RWPE1 (cell line): ENCODE measurements around the gene PXDN.
"Not testable (repeated sequence)": the region's sequence is repeated elsewhere in the genome, so short reads cannot be mapped to it uniquely, and the experiment has no call there.

Source experiments
- CTCF ChIA-PET: fragments of 350-600 bp; sonication (Branson Sonifier 250); formaldehyde crosslinking; extraction: SDS; loops from one replicate; lab custom pipeline; 2021; lab: Yijun Ruan, JAX
- POLR2A ChIA-PET: fragments of 400-600 bp; formaldehyde crosslinking; extraction: SDS; loops from one replicate; lab custom pipeline; 2020; ENCODE audit warnings: antibody characterized with exemption; ENCODE audit not compliant: low non-redundant PET; lab: Yijun Ruan, JAX
- DNase-seq: peaks from one replicate; pipeline ENCODE4 v3.0.0; 2012; ENCODE audit warnings: low spot score
- H3K27ac ChIP-seq: fragments of 450-650 bp; 2 replicates; pipeline ENCODE4 v1.5.1; 2017
- TF ChIP-seq, protein P1 (sequence below): fragments of 450-650 bp; conservative IDR thresholded peaks from 2 replicates; pipeline ENCODE4 v1.5.1; 2017; ENCODE audit warnings: low read depth, mild to moderate bottlenecking

The PXDN gene

DNA sequence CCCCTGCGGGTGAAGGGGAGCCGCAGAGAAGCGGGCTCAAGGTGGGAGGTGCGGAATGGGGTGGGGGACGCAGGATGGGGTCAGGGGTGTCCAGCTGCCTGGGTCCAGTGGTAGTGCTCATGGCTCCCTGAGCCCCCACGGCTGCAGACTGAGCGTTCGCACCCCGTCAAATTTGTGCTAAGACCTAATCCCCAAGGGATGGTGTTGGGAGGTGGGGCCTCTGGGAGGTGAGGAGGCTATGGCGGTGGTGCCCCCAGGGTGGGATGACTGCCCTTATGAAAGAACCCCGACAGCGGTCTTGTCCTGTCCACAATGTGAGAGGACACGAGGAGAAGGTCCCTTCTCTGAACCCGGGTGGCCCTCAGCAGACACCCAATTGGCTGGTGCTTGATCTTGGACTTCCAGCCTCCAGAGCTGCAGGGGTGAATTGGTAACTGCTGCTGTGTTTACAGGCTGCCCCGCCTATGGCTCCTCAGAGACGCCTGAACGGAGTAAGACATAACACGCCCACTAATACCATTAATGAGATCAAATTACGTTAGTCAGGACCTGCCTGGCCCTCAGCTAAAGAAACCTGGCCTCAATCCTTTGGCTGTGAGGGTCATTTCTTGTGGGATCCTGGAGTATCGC is 42.6 kb downstream of the PXDN start:
- peak overlapping the region; percentile 75 for H3K27ac ChIP-seq
- TF ChIP-seq, protein P1, sequence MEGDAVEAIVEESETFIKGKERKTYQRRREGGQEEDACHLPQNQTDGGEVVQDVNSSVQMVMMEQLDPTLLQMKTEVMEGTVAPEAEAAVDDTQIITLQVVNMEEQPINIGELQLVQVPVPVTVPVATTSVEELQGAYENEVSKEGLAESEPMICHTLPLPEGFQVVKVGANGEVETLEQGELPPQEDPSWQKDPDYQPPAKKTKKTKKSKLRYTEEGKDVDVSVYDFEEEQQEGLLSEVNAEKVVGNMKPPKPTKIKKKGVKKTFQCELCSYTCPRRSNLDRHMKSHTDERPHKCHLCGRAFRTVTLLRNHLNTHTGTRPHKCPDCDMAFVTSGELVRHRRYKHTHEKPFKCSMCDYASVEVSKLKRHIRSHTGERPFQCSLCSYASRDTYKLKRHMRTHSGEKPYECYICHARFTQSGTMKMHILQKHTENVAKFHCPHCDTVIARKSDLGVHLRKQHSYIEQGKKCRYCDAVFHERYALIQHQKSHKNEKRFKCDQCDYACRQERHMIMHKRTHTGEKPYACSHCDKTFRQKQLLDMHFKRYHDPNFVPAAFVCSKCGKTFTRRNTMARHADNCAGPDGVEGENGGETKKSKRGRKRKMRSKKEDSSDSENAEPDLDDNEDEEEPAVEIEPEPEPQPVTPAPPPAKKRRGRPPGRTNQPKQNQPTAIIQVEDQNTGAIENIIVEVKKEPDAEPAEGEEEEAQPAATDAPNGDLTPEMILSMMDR: no peak
- CTCF ChIA-PET: interaction anchor here (0.6 kb wide), 1 partner anchor 50 kb away, joined by 3 read pairs; no protein-coding TSS in a partner anchor
- POLR2A ChIA-PET: no interaction called here
- DNase-seq: peak; percentile 68

DNA sequence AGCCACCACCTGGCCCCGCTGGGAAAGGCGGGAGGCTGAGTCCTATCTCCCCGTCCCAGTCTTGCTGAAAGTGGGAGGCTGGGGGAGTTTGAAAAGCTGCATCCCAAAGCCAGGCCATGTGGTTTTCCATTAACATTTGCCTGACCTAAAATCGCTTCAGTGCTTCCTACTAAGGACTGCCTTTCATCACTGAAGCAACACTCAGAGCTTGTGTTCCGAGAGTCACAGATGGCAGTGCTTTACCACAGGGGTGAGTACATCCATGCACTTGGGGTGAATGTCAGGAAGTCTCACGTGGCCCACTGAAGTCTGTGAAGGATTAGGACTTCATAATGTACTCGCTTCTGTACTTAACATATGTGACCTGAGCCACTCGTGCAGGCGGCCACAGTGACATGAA is 43.3 kb downstream of the PXDN start:
- H3K27ac ChIP-seq: peak overlapping the region; percentile 75
- TF ChIP-seq, protein P1: no peak
- DNase-seq: no peak
- ChIA-PET CTCF (no interaction called here), POLR2A (no interaction called here)

DNA sequence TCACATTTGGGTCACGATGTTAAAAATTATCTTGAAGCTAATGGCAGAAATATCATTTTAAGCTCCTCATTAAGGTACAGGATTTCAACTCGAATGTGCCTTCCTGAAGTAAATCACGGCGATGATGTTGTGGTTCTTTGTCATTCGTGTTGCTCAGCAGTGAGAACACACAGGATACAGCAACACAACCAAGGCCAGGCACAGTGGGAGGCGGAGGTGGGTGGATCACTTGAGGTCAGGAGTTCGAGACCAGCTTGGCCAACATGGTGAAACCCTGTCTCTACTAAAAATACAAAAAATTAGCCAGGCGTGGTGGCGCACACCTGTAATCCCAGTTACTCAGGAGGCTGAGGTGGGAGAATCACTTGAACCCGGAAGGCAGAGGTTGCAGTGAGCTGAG is 43.9 kb downstream of the PXDN start:
- peak overlapping the region; percentile 75 for H3K27ac ChIP-seq
- POLR2A ChIA-PET, DNase-seq: not testable (repeated sequence)
- CTCF ChIA-PET: interaction anchor here (0.7 kb wide), 1 partner anchor 27 kb away, joined by 8 read pairs; no protein-coding TSS in a partner anchor

DNA sequence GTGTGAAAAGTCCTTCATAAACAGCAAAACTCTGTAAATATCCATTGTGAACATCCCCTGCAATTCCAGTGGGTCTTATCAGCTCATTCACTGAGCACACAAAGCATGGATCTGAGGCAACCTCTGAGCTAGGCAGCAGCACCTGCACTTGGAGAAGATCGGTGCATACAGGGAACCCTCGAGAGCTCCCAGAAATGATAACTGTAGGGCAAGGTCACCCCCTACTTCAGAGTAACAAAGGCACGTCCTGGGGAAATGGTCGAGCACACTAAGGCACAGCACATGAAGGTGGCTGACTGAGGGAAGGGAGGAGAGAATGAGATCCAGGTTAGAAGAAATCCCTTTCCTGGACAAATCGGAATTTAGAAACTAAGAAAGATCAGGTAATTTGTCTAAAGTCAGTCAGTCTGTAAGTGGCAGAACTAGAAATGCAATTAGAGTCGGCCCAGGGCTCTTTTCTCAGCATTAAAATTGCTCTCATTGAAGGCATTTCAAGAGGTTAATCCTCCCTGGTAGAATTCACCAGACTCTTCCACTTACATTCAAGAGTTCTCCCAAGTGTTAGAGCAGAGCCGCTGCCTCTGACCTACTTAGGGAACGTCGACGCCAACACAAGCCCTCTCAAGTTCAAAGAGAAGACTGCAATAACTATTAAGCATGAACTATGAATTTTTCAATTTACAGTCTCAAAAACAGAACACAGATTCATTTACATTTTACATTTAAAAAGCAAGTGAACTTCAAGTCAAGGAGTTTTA is 45.9 kb downstream of the PXDN start:
- peak overlapping the region; percentile 53 for H3K27ac ChIP-seq
- TF ChIP-seq, protein P1: no peak
- DNase-seq: no peak
- ChIA-PET POLR2A (no interaction called here), CTCF (no interaction called here)

DNA sequence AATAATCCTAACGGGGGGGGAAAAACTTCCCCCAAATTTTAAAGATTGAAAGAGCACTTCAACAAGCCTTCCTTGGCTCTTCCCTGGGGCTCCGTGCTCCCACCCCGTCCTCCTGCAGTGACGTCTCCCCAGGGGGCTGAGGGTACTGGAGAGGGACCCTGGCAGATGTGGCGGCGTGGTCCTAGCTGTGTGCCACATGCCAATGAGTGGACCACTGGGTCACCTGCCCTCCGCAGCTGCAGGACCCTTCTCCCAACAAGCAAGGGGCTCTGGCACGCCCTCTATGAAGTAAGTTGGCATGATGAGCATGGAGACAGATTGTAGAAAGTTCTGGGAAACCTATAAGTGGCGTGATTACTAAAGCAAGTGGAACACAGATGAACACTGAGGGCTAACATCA is 46.7 kb downstream of the PXDN start:
- POLR2A ChIA-PET: no interaction called here
- TF ChIP-seq, protein P1: no peak
- H3K27ac ChIP-seq: peak overlapping the region; percentile 53
- DNase-seq: no peak
- CTCF ChIA-PET: no interaction called here

DNA sequence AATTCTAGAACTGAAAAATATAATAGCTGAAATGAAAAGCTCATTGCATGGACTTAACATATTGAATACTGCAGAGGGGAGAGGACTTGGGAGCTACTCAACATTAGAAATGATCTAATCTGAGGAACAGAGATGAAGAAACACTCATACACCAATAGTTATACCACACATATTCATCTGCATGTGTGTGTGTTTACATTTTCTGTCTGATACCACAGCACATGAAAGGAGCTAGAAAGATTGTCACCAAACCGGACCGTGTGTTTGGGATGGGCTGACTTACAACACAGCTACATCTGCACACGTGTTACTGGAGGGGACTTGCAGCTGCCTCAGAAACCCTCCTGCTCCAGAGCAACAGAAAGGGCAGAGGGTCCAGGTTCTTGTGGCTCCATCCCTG is 47.8 kb downstream of the PXDN start:
- POLR2A ChIA-PET: no interaction called here
- TF ChIP-seq, protein P1: no peak
- no peak overlapping the region for H3K27ac ChIP-seq
- no peak for DNase-seq
- CTCF ChIA-PET: no interaction called here
